Ovary (tissue), 3 donors: ENCODE results near the gene TSGA10IP.

Source experiments
- CTCF ChIP-seq, 3 donors: fragments of 450-650 bp in 2 of 3; fragments of 200-600 bp in 1 of 3; IDR thresholded peaks; one replicate each; pipeline versions ENCODE4 v1.5.1 to v1.8.0; 2016 to 2022; ENCODE audit warnings: antibody characterized with exemption in 3 of 3, mild to moderate bottlenecking in 1 of 3
- POLR2A ChIP-seq: fragments of 450-650 bp; IDR thresholded peaks from one replicate; pipeline ENCODE4 v1.6.1; 2017; ENCODE audit warnings: antibody characterized with exemption, mild to moderate bottlenecking, moderate library complexity
- donor health status: DM: no; HTN: no; CAD: no.

GRCh38 chr11:65981101-65981740 lies 35.9 kb downstream of the TSGA10IP start:
- no peak for TF ChIP-seq CTCF (IDR thresholded peaks at IDR 0.05)
- no peak for TF ChIP-seq POLR2A
